IMR-90 (cell line): ENCODE measurements around the gene HNRNPL. TPM values are rescaled to one million over a fixed set of nuclear protein-coding genes. Genes with fewer than 3 reads are reported as not detected.

Source experiments
- ATAC-seq: fragments of 200-7000 bp; cut with Tn5 transposase; 2 replicates; pipeline ENCODE4 v1.9.1; 2020; ENCODE audit warnings: low read depth, mild to moderate bottlenecking, moderate library complexity
- Bru-seq: library from RNA; stranded (reverse); fragments of 400-500 nt; gene quantifications from one replicate; lab custom pipeline; 2021; lab: Mats Ljungman, UMichigan
- BruChase-seq, 2 experiments: library from RNA; stranded (reverse); fragments of 400-500 nt; gene quantifications; one replicate each; lab custom pipeline; 2021; lab: Mats Ljungman, UMichigan
- BruUV-seq: library from RNA; stranded (reverse); fragments of 400-500 nt; replicated peaks from 2 replicates; lab custom pipeline; 2021; lab: Mats Ljungman, UMichigan
- CTCF ChIA-PET: fragments of 300-600 bp; formaldehyde crosslinking; extraction: SDS; loops from one replicate; lab custom pipeline; 2021; ENCODE audit warnings: antibody characterized with exemption; lab: Yijun Ruan, JAX
- POLR2A ChIA-PET: fragments of 300-600 bp; sonication (Branson Sonifier 250); formaldehyde crosslinking; loops from one replicate; lab custom pipeline; 2022; ENCODE audit warnings: antibody characterized with exemption; ENCODE audit not compliant: unreplicated experiment; lab: Charles Lee
- DNase-seq: peaks from one replicate; pipeline ENCODE4 v3.0.0; 2013
- H2AFZ ChIP-seq: replicated peaks from 2 replicates; pipeline ENCODE3; 2013; ENCODE audit warnings: low read length, mild to moderate bottlenecking; ENCODE audit not compliant: poor library complexity
- H2AK5ac ChIP-seq: 2 replicates; pipeline ENCODE4 v1.6.1; 2013; ENCODE audit warnings: low read depth, low read length, inconsistent platforms
- H2AK9ac ChIP-seq: replicated peaks from 2 replicates; pipeline ENCODE3; 2013; ENCODE audit warnings: mild to moderate bottlenecking, low read depth, low read length, moderate library complexity; ENCODE audit not compliant: poor library complexity
- H2BK120ac ChIP-seq: 2 replicates; pipeline ENCODE4 v1.6.1; 2013; ENCODE audit warnings: low read depth, low read length, inconsistent platforms
- H2BK15ac ChIP-seq: 3 replicates; pipeline ENCODE4 v1.6.1; 2013; ENCODE audit warnings: low read depth, low read length, inconsistent platforms
- H2BK20ac ChIP-seq: 2 replicates; pipeline ENCODE4 v1.6.1; 2013; ENCODE audit warnings: low read depth, mild to moderate bottlenecking, inconsistent platforms, low read length, moderate library complexity
- H2BK5ac ChIP-seq: 2 replicates; pipeline ENCODE4 v1.6.1; 2013; ENCODE audit warnings: mild to moderate bottlenecking, low read depth, low read length, inconsistent platforms; ENCODE audit not compliant: poor library complexity, severe bottlenecking
- H3K14ac ChIP-seq: replicated peaks from 2 replicates; pipeline ENCODE4 v1.6.1; 2013; ENCODE audit warnings: low read depth, low read length, inconsistent platforms
- H3K18ac ChIP-seq: 2 replicates; pipeline ENCODE4 v1.6.1; 2013; ENCODE audit warnings: low read depth, low read length, control low read depth
- H3K23ac ChIP-seq: 2 replicates; pipeline ENCODE4 v1.6.1; 2013; ENCODE audit warnings: low read depth, low read length, inconsistent platforms
- H3K27ac ChIP-seq: 2 replicates; pipeline ENCODE4 v1.5.1; 2013; ENCODE audit warnings: mild to moderate bottlenecking, control low read depth, low read length; ENCODE audit not compliant: insufficient read depth
- H3K27me3 ChIP-seq: 2 replicates; pipeline ENCODE4 v1.6.1; 2013; ENCODE audit warnings: low read length; ENCODE audit not compliant: control insufficient read depth, insufficient read depth
- H3K36me3 ChIP-seq: 2 replicates; pipeline ENCODE4 v1.6.1; 2013; ENCODE audit warnings: low read length, mixed read lengths; ENCODE audit not compliant: control insufficient read depth, insufficient read depth
- H3K4ac ChIP-seq: 2 replicates; pipeline ENCODE4 v1.6.1; 2013; ENCODE audit warnings: low read depth, low read length, inconsistent platforms
- H3K4me1 ChIP-seq: 2 replicates; pipeline ENCODE4 v1.6.1; 2013; ENCODE audit warnings: low read length, mixed read lengths; ENCODE audit not compliant: control insufficient read depth, insufficient read depth
- H3K4me2 ChIP-seq: 2 replicates; pipeline ENCODE4 v1.6.1; 2013; ENCODE audit warnings: low read depth, mild to moderate bottlenecking, control low read depth, low read length, moderate library complexity
- H3K4me3 ChIP-seq: 2 replicates; pipeline ENCODE4 v1.5.1; 2013; ENCODE audit warnings: low read depth, mild to moderate bottlenecking, control low read depth, low read length, moderate library complexity; ENCODE audit not compliant: insufficient read depth
- H3K56ac ChIP-seq: 2 replicates; pipeline ENCODE4 v1.6.1; 2013; ENCODE audit warnings: low read length, inconsistent platforms; ENCODE audit not compliant: insufficient read depth; ENCODE audit errors: extremely low read depth
- H3K79me1 ChIP-seq, 2 experiments: 2 replicates each; pipeline ENCODE4 v1.6.1; 2013; ENCODE audit warnings: low read length in 2 of 2, inconsistent platforms in 1 of 2, low read depth in 1 of 2
- H3K9ac ChIP-seq: 2 replicates; pipeline ENCODE4 v1.6.1; 2013; ENCODE audit warnings: low read depth, low read length, control low read depth
- H3K9me1 ChIP-seq: 2 replicates; pipeline ENCODE4 v1.6.1; 2013; ENCODE audit warnings: low read length, inconsistent platforms; ENCODE audit not compliant: insufficient read depth
- H3K9me3 ChIP-seq: 2 replicates; pipeline ENCODE4 v1.6.1; 2013; ENCODE audit warnings: low read length; ENCODE audit not compliant: control insufficient read depth, insufficient read depth
- H4K20me1 ChIP-seq: 2 replicates; pipeline ENCODE4 v1.6.1; 2013; ENCODE audit warnings: low read length, inconsistent platforms; ENCODE audit not compliant: insufficient read depth
- H4K5ac ChIP-seq: 2 replicates; pipeline ENCODE4 v1.6.1; 2013; ENCODE audit warnings: mild to moderate bottlenecking, low read depth, low read length, control low read depth
- H4K8ac ChIP-seq, 2 experiments: 2 replicates each; pipeline ENCODE4 v1.6.1; 2013; ENCODE audit warnings: low read depth in 2 of 2, low read length in 2 of 2, control low read depth in 1 of 2, inconsistent platforms in 1 of 2
- H4K91ac ChIP-seq: 2 replicates; pipeline ENCODE4 v1.6.1; 2013; ENCODE audit warnings: low read depth, low read length, inconsistent platforms; ENCODE audit not compliant: insufficient read depth
- BHLHE40 ChIP-seq: fragments of 150-350 bp; IDR thresholded peaks from 2 replicates; pipeline ENCODE4 v1.6.1; 2016; ENCODE audit warnings: mild to moderate bottlenecking, low read depth, low read length
- CEBPB ChIP-seq: IDR thresholded peaks from 2 replicates; pipeline ENCODE4 v1.6.1; 2012; ENCODE audit warnings: low read depth, low read length, improper control_type of control experiment
- CHD1 ChIP-seq: IDR thresholded peaks from 2 replicates; pipeline ENCODE4 v1.6.1; 2012; ENCODE audit warnings: low read depth, low read length, improper control_type of control experiment
- FOS ChIP-seq: fragments of 150-350 bp; IDR thresholded peaks from 2 replicates; pipeline ENCODE4 v1.6.1; 2016; ENCODE audit warnings: low read depth, low read length
- MAFK ChIP-seq: IDR thresholded peaks from 2 replicates; pipeline ENCODE4 v1.6.1; 2012; ENCODE audit warnings: low read depth, low read length, improper control_type of control experiment
- MAZ ChIP-seq: IDR thresholded peaks from 2 replicates; pipeline ENCODE4 v1.6.1; 2012; ENCODE audit warnings: low read depth, mild to moderate bottlenecking, low read length, improper control_type of control experiment, moderate library complexity, borderline replicate concordance
- MXI1 ChIP-seq: IDR thresholded peaks from 2 replicates; pipeline ENCODE4 v1.6.1; 2012; ENCODE audit warnings: low read depth, mild to moderate bottlenecking, low read length, moderate library complexity, borderline replicate concordance
- NFE2L2 ChIP-seq: fragments of 150-350 bp; IDR thresholded peaks from 2 replicates; pipeline ENCODE4 v1.6.1; 2016; ENCODE audit warnings: low read depth, mild to moderate bottlenecking, low read length
- RAD21 ChIP-seq: IDR thresholded peaks from 2 replicates; pipeline ENCODE4 v1.6.1; 2012; ENCODE audit warnings: low read length, improper control_type of control experiment
- RCOR1 ChIP-seq: IDR thresholded peaks from 2 replicates; pipeline ENCODE4 v1.6.1; 2012; ENCODE audit warnings: mild to moderate bottlenecking, low read length, improper control_type of control experiment; ENCODE audit not compliant: insufficient replicate concordance
- SMC3 ChIP-seq: fragments of 150-350 bp; IDR thresholded peaks from 2 replicates; pipeline ENCODE4 v1.6.1; 2016; ENCODE audit warnings: low read depth, mild to moderate bottlenecking, antibody characterized with exemption, low read length, moderate library complexity
- WGBS, 2 experiments: methylation state at CpG; one replicate each; pipeline versions ENCODE4 v1.1.5 to v1.1.7; 2013; ENCODE audit warnings: missing lambda C conversion rate in 2 of 2; ENCODE audit not compliant: insufficient read length in 1 of 2; ENCODE audit errors: extremely low coverage in 2 of 2; 5-methylcytosine and 5-hydroxymethylcytosine counted together
- dilution Hi-C: fragments of 300-500 bp; cut with HindIII; formaldehyde crosslinking; loops from one replicate; pipeline ENCODE4 v1.14.3; 2018; ENCODE audit warnings: low sequenced_read_pairs; ENCODE audit not compliant: unreplicated experiment
- in situ Hi-C: fragments of 300-500 bp; cut with MboI; formaldehyde crosslinking; loops from 3 replicates; pipeline ENCODE4 v1.14.3; 2019; ENCODE audit warnings: low sequenced_read_pairs, inconsistent platforms, mixed read lengths
- intact Hi-C: fragments of 100-400 bp; cut with micrococcal nuclease; formaldehyde crosslinking; loops from 2 replicates; pipeline ENCODE4 v1.10.0; 2022
- long read RNA-seq: library from polyadenylated mRNA; unstranded; transcript quantifications from one replicate; pipeline ENCODE4 v2.0.0, GENCODE V29; 2021; ENCODE audit not compliant: unreplicated experiment
- polyA plus RNA-seq, 3 experiments: library from polyadenylated mRNA; depleted of rRNA; stranded (reverse); fragments of >200 nt; gene quantifications; 2 replicates each; pipeline ENCODE4 v1.2.3, GENCODE V29; 2012; ENCODE audit warnings: low replicate concordance in 1 of 3
- total RNA-seq: library from RNA; depleted of rRNA; stranded (reverse); fragments of >200 nt; gene quantifications from 2 replicates; pipeline ENCODE4 v1.2.3, GENCODE V29; 2012; rRNA removed
- TF ChIP-seq, protein P1 (sequence below): fragments of 150-350 bp; IDR thresholded peaks from 2 replicates; pipeline ENCODE4 v1.6.1; 2017; ENCODE audit warnings: mild to moderate bottlenecking, antibody characterized with exemption, low read length, low read depth
- TF ChIP-seq, protein P2 (sequence below): conservative IDR thresholded peaks from 2 replicates; pipeline ENCODE4 v1.5.1; 2012; ENCODE audit warnings: mild to moderate bottlenecking, low read depth, low read length, improper control_type of control experiment

HNRNPL gene
- total RNA-seq (316 and 429 TPM in 2 replicates), polyA plus RNA-seq (2012; rRNA removed) (277 and 280 TPM in 2 replicates), Bru-seq, nascent RNA (percentile 95 among the genes with signal in this experiment), BruChase-seq, experiment 1, labeled RNA remaining after a 6-hour chase (percentile 91 among the genes with signal in this experiment), BruChase-seq, experiment 2, labeled RNA remaining after a 2-hour chase (percentile 86 among the genes with signal in this experiment)
- polyA plus RNA-seq (2012; cell fraction: cytosol; rRNA removed), result 159 and 260 TPM in 2 replicates
- 202 and 318 TPM in 2 replicates for polyA plus RNA-seq (2012; cell fraction: nucleus; rRNA removed; ENCODE audit: low replicate concordance)
- long read RNA-seq, transcript HNRNPL-201 (13 exons, 2,471 nt), result major isoform, 174 of 268 reads
- long read RNA-seq, transcript HNRNPL-206 (6 exons, 3,094 nt), result minor isoform, 14 of 268 reads
- long read RNA-seq, partial matches to known transcripts, result 46 of 268 reads
- long read RNA-seq, other reads (novel, unspliced or antisense), result 30 of 268 reads

- POLR2A ChIA-PET, result interaction anchor here (1.0 kb wide), 1 partner anchor 203 kb away, joined by 4 read pairs; the partner anchor contains the start of gene ACTN4
- Histone ChIP-seq H2AK5ac (peak within 1 kb of the TSS; percentile 99), H2AFZ (peak within 1 kb of the TSS; percentile 94), H4K8ac (peak within 1 kb of the TSS; percentile 51 to 94), H3K79me1 (peaks cover 15 to 57% of the 10 kb centered on the region in 2 experiments), H3K36me3 (peaks cover 24% of the 10 kb centered on the region), H3K27me3 (no peaks in the 10 kb centered on the region), H3K4me3 (peak within 1 kb of the TSS; percentile 54), H3K27ac (peak within 1 kb of the TSS; percentile 72), H2BK15ac (peak within 1 kb of the TSS; percentile 3; the same call in 1 of the 3 replicates), H3K9me3 (no peaks in the 10 kb centered on the region), H2AK9ac (peak within 1 kb of the TSS; percentile 100), H2BK5ac (peak within 1 kb of the TSS; percentile 85), H3K14ac (peak within 1 kb of the TSS; percentile 83), H3K9me1 (peaks cover 9% of the 10 kb centered on the region), H3K9ac (peak within 1 kb of the TSS; percentile 73), H3K23ac (peak within 1 kb of the TSS; percentile 84), H3K56ac (peak within 1 kb of the TSS; percentile 74), H3K4me1 (peaks cover 15% of the 10 kb centered on the region), H3K4me2 (peak within 1 kb of the TSS; percentile 89), H2BK120ac (peak within 1 kb of the TSS; percentile 48), H4K5ac (peak within 1 kb of the TSS; percentile 52), H4K20me1 (peaks cover 42% of the 10 kb centered on the region), H3K18ac (peak within 1 kb of the TSS; percentile 22; the same call in 1 of the 2 replicates), H3K4ac (peak within 1 kb of the TSS; percentile 84), H2BK20ac (no peak within 1 kb of the TSS; the same call in 1 of the 2 replicates), H4K91ac (peak within 1 kb of the TSS; percentile 88)
- ATAC-seq (peak; percentile 73), DNase-seq (peak; percentile 100)
- in situ Hi-C loops, result no loop called here
- CTCF ChIA-PET, result no interaction called here
- BruUV-seq, result no TSS peak
- dilution Hi-C loops, result no loop called here
- intact Hi-C loops, result loop anchor here (1.0 to 2.0 kb wide), 2 partner anchors 19 to 49 kb away; partner anchors contain the start of genes ECH1, NFKBIB and SIRT2
- 0% methylated on average over 10 of the region's 50 CpGs; no CpG with 5 or more reads in 1 of the 2 experiments for WGBS, 2 experiments
- TF ChIP-seq, protein P1, sequence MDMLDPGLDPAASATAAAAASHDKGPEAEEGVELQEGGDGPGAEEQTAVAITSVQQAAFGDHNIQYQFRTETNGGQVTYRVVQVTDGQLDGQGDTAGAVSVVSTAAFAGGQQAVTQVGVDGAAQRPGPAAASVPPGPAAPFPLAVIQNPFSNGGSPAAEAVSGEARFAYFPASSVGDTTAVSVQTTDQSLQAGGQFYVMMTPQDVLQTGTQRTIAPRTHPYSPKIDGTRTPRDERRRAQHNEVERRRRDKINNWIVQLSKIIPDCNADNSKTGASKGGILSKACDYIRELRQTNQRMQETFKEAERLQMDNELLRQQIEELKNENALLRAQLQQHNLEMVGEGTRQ, result 0 out of 2 replicates have a peak, but pooled peaks have one; percentile 10
- no peak for TF ChIP-seq CEBPB
- no peak for TF ChIP-seq MAFK
- TF ChIP-seq SMC3, result no peak
- TF ChIP-seq BHLHE40, result no peak
- no peak for TF ChIP-seq RAD21
- TF ChIP-seq MAZ, result peak; percentile 69; the same call in 1 of the 2 replicates
- peak; percentile 90 for TF ChIP-seq FOS
- no peak for TF ChIP-seq RCOR1
- TF ChIP-seq CHD1, result peak; percentile 41; the same call in 1 of the 2 replicates
- TF ChIP-seq, protein P2, sequence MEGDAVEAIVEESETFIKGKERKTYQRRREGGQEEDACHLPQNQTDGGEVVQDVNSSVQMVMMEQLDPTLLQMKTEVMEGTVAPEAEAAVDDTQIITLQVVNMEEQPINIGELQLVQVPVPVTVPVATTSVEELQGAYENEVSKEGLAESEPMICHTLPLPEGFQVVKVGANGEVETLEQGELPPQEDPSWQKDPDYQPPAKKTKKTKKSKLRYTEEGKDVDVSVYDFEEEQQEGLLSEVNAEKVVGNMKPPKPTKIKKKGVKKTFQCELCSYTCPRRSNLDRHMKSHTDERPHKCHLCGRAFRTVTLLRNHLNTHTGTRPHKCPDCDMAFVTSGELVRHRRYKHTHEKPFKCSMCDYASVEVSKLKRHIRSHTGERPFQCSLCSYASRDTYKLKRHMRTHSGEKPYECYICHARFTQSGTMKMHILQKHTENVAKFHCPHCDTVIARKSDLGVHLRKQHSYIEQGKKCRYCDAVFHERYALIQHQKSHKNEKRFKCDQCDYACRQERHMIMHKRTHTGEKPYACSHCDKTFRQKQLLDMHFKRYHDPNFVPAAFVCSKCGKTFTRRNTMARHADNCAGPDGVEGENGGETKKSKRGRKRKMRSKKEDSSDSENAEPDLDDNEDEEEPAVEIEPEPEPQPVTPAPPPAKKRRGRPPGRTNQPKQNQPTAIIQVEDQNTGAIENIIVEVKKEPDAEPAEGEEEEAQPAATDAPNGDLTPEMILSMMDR, result peak; percentile 64
- TF ChIP-seq MXI1, result no peak
- no peak for TF ChIP-seq NFE2L2
Measured at GRCh38 chr19:38849860-38850435, at the start of gene HNRNPL. TSS of gene HNRNPL (minus strand) at chr19:38849986. CDS start at chr19:38849966, 20 bp downstream.
